Measurements from ENCODE around the gene TAF11L3. TPM values are rescaled to one million over a fixed set of nuclear protein-coding genes. Genes with fewer than 3 reads are reported as not detected.

The TAF11L3 gene
- polyA plus RNA-seq, 4 donors, result not detected

Other genes with a start within 250 kb of the TAF11L3 start
- not detected for gene TAF11L2, start 20.1 kb upstream of the TAF11L3 start, polyA plus RNA-seq (ENCODE audit: insufficient read length in 4 of 4)
- gene TAF11L4, start 3.4 kb downstream of the TAF11L3 start, polyA plus RNA-seq (ENCODE audit: insufficient read length in 4 of 4), result not detected
- not detected for gene TAF11L5, start 6.9 kb downstream of the TAF11L3 start, polyA plus RNA-seq (ENCODE audit: insufficient read length in 4 of 4)
- not detected for gene TAF11L6, start 10.3 kb downstream of the TAF11L3 start, polyA plus RNA-seq (ENCODE audit: insufficient read length in 4 of 4)
- not detected for gene TAF11L7, start 67.4 kb downstream of the TAF11L3 start, polyA plus RNA-seq (ENCODE audit: insufficient read length in 4 of 4)
- gene TAF11L8, start 72.6 kb downstream of the TAF11L3 start, polyA plus RNA-seq (ENCODE audit: insufficient read length in 4 of 4), result not detected
- not detected for gene TAF11L9, start 76.0 kb downstream of the TAF11L3 start, polyA plus RNA-seq (ENCODE audit: insufficient read length in 4 of 4)
- not detected for gene TAF11L10, start 79.5 kb downstream of the TAF11L3 start, polyA plus RNA-seq (ENCODE audit: insufficient read length in 4 of 4)
- gene TAF11L11, start 85.8 kb downstream of the TAF11L3 start, polyA plus RNA-seq (ENCODE audit: insufficient read length in 4 of 4), result not detected
- not detected for gene TAF11L12, start 92.0 kb downstream of the TAF11L3 start, polyA plus RNA-seq (ENCODE audit: insufficient read length in 4 of 4)
- not detected for gene TAF11L13, start 113.7 kb downstream of the TAF11L3 start, polyA plus RNA-seq (ENCODE audit: insufficient read length in 4 of 4)
- gene TAF11L14, start 116.1 kb downstream of the TAF11L3 start, polyA plus RNA-seq (ENCODE audit: insufficient read length in 4 of 4), result not detected

Data from left renal pelvis (tissue), 4 donors.